ENCODE measurements around the gene SRSF10. TPM values are rescaled to one million over a fixed set of nuclear protein-coding genes. Genes with fewer than 3 reads are reported as not detected.
A peak's percentile ranks its signal among the peaks of the same experiment; 100 is the strongest.

SRSF10 gene

DNA sequence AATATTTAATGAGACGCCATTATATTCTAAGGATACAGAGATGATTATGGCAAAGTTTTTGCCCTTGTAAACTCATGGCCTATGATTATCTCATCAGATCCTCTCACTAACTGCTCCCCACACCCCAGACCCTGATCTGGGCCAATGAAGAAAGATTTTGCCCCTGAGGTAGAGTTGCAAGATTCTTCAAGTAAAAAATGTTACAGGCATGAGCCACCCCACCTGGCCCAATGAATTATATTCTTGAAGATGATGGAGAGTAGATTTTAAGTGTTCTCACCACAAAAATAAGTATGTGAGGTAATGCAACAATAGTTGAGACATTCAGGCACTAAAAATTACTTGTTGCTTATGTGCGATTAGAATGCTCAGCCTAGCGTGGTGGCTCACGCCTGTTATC lies 65.2 kb downstream of the SRSF10 start:
- 0 out of 2 replicates have a peak overlapping the region, but pooled peaks have one; percentile 83 for H3K27ac ChIP-seq (replicated peaks)
- DNase-seq (ENCODE audit: low read depth in 1 of 2, low spot score in 1 of 2), result no peak
- no peak overlapping the region for H3K4me3 ChIP-seq (replicated peaks; ENCODE audit: insufficient read depth, low read length)
- no peaks in the 10 kb centered on the region for H3K27me3 ChIP-seq (ENCODE audit: insufficient read depth, poor library complexity, severe bottlenecking)
- TF ChIP-seq SPI1 (IDR thresholded peaks at IDR 0.05; ENCODE audit: borderline replicate concordance, low read depth), result no peak
- no peak for TF ChIP-seq POLR2AphosphoS5 (IDR thresholded peaks at IDR 0.05; ENCODE audit: low read depth)
- no peak for TF ChIP-seq GABPA (IDR thresholded peaks at IDR 0.05; ENCODE audit: low read depth)
- TF ChIP-seq, protein P1, sequence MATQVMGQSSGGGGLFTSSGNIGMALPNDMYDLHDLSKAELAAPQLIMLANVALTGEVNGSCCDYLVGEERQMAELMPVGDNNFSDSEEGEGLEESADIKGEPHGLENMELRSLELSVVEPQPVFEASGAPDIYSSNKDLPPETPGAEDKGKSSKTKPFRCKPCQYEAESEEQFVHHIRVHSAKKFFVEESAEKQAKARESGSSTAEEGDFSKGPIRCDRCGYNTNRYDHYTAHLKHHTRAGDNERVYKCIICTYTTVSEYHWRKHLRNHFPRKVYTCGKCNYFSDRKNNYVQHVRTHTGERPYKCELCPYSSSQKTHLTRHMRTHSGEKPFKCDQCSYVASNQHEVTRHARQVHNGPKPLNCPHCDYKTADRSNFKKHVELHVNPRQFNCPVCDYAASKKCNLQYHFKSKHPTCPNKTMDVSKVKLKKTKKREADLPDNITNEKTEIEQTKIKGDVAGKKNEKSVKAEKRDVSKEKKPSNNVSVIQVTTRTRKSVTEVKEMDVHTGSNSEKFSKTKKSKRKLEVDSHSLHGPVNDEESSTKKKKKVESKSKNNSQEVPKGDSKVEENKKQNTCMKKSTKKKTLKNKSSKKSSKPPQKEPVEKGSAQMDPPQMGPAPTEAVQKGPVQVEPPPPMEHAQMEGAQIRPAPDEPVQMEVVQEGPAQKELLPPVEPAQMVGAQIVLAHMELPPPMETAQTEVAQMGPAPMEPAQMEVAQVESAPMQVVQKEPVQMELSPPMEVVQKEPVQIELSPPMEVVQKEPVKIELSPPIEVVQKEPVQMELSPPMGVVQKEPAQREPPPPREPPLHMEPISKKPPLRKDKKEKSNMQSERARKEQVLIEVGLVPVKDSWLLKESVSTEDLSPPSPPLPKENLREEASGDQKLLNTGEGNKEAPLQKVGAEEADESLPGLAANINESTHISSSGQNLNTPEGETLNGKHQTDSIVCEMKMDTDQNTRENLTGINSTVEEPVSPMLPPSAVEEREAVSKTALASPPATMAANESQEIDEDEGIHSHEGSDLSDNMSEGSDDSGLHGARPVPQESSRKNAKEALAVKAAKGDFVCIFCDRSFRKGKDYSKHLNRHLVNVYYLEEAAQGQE (IDR thresholded peaks at IDR 0.05; ENCODE audit: insufficient replicate concordance, low read depth), result no peak
- TF ChIP-seq, protein P2, sequence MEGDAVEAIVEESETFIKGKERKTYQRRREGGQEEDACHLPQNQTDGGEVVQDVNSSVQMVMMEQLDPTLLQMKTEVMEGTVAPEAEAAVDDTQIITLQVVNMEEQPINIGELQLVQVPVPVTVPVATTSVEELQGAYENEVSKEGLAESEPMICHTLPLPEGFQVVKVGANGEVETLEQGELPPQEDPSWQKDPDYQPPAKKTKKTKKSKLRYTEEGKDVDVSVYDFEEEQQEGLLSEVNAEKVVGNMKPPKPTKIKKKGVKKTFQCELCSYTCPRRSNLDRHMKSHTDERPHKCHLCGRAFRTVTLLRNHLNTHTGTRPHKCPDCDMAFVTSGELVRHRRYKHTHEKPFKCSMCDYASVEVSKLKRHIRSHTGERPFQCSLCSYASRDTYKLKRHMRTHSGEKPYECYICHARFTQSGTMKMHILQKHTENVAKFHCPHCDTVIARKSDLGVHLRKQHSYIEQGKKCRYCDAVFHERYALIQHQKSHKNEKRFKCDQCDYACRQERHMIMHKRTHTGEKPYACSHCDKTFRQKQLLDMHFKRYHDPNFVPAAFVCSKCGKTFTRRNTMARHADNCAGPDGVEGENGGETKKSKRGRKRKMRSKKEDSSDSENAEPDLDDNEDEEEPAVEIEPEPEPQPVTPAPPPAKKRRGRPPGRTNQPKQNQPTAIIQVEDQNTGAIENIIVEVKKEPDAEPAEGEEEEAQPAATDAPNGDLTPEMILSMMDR (IDR thresholded peaks at IDR 0.05; ENCODE audit: insufficient read depth, low read length), result no peak

Small RNA genes lying within 50 kb of the gene (microRNA-seq; reads per million reads assigned to microRNA genes)
- gene MIR378F, result not detected
